Stimulated activated CD4-positive, alpha-beta T cell treated with anti-CD3 and anti-CD28 coated beads, Interleukin-4, amount 100 ng/mL, for 24 hours (primary cell): ENCODE measurements around the gene LYZL1.
"Not testable (repeated sequence)": the region's sequence is repeated elsewhere in the genome, so short reads cannot be mapped to it uniquely, and the experiment has no call there.

Experiments used
- DNase-seq: peaks from one replicate; pipeline ENCODE4 v3.0.0-alpha.2; 2020

LYZL1 gene

GRCh38 chr10:29288906-29289305, at the start of gene LYZL1:
Gene LYZL1, plus strand, starts transcription at chr10:29289070. Its CDS starts 2,798 bp downstream, at chr10:29291868.
- not testable (repeated sequence) for DNase-seq

GRCh38 chr10:29239569-29240472, 49.0 kb upstream of the LYZL1 start:
- no peak for DNase-seq

GRCh38 chr10:29240986-29241660, 47.7 kb upstream of the LYZL1 start:
- no peak for DNase-seq

- DNase-seq: no peak
These were observed 46.9 kb upstream of the LYZL1 start for GRCh38 chr10:29241925-29242324.

- no peak for DNase-seq
These were observed 45.8 kb upstream of the LYZL1 start for GRCh38 chr10:29243066-29243465.

- DNase-seq: no peak
These were observed 45.1 kb upstream of the LYZL1 start for GRCh38 chr10:29243750-29244149.

GRCh38 chr10:29244978-29245377, 43.9 kb upstream of the LYZL1 start:
- no peak for DNase-seq

GRCh38 chr10:29245476-29245875, 43.4 kb upstream of the LYZL1 start:
- DNase-seq: no peak

- no peak for DNase-seq
These were observed 42.4 kb upstream of the LYZL1 start for GRCh38 chr10:29246449-29246848.

- no peak for DNase-seq
These were observed 40.7 kb upstream of the LYZL1 start for GRCh38 chr10:29248158-29248557.

- no peak for DNase-seq
These were observed 39.9 kb upstream of the LYZL1 start for GRCh38 chr10:29249018-29249417.

- no peak for DNase-seq
These were observed 38.8 kb upstream of the LYZL1 start for GRCh38 chr10:29250066-29250465.

GRCh38 chr10:29252811-29253689, 35.8 kb upstream of the LYZL1 start:
- no peak for DNase-seq

GRCh38 chr10:29253690-29254029, 35.2 kb upstream of the LYZL1 start:
- DNase-seq: no peak

GRCh38 chr10:29254123-29255046, 34.5 kb upstream of the LYZL1 start:
- no peak for DNase-seq

- no peak for DNase-seq
These were observed 33.8 kb upstream of the LYZL1 start for GRCh38 chr10:29255104-29255503.

GRCh38 chr10:29256019-29256418, 32.9 kb upstream of the LYZL1 start:
- DNase-seq: no peak

- DNase-seq: no peak
These were observed 32.3 kb upstream of the LYZL1 start for GRCh38 chr10:29256586-29256985.

- no peak for DNase-seq
These were observed 31.6 kb upstream of the LYZL1 start for GRCh38 chr10:29257106-29257783.

- DNase-seq: no peak
These were observed 31.1 kb upstream of the LYZL1 start for GRCh38 chr10:29257784-29258135.

GRCh38 chr10:29259498-29259897, 29.4 kb upstream of the LYZL1 start:
- no peak for DNase-seq

GRCh38 chr10:29263506-29263905, 25.4 kb upstream of the LYZL1 start:
- DNase-seq: no peak
